Fibroblast of pulmonary artery (primary cell): Measurements from ENCODE around the gene RHBDD1.
A peak's percentile ranks its signal among the peaks of the same experiment; 100 is the strongest.
"Not testable (repeated sequence)": the region's sequence is repeated elsewhere in the genome, so short reads cannot be mapped to it uniquely, and the experiment has no call there.

Experiments
- DNase-seq: peaks from one replicate; pipeline ENCODE4 v3.0.0-alpha.2; 2010; ENCODE audit warnings: low read depth
- H3K4me3 ChIP-seq: replicated peaks from 2 replicates; pipeline ENCODE4 v1.5.1; 2011; ENCODE audit warnings: low read depth, mild to moderate bottlenecking, control low read depth, low read length, moderate library complexity
- TF ChIP-seq, protein P1 (sequence below): IDR thresholded peaks from 2 replicates; pipeline ENCODE4 v1.5.1; 2011; ENCODE audit warnings: mild to moderate bottlenecking, control low read depth, low read length, inconsistent platforms; ENCODE audit errors: missing control alignments

Gene RHBDD1

DNA sequence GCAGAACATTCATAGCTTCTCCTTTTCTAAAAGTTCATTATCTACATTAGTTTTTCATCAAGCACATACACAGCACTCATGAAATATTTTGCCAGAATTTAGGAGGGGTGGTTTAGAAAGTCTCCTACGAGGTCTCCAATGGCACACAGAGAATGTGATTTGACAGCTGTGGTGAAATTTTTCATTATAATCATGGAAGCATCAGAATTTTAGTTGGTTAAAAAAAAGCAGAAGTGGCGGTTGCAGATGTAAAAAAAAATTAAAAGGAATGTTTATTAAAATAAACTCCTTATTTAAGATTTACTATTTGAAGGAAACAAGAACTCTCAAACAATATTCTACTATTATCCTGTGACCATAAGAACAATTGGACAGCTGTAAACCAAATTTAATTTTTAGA is 10.8 kb upstream of the RHBDD1 start:
- no peak for DNase-seq
- TF ChIP-seq, protein P1, sequence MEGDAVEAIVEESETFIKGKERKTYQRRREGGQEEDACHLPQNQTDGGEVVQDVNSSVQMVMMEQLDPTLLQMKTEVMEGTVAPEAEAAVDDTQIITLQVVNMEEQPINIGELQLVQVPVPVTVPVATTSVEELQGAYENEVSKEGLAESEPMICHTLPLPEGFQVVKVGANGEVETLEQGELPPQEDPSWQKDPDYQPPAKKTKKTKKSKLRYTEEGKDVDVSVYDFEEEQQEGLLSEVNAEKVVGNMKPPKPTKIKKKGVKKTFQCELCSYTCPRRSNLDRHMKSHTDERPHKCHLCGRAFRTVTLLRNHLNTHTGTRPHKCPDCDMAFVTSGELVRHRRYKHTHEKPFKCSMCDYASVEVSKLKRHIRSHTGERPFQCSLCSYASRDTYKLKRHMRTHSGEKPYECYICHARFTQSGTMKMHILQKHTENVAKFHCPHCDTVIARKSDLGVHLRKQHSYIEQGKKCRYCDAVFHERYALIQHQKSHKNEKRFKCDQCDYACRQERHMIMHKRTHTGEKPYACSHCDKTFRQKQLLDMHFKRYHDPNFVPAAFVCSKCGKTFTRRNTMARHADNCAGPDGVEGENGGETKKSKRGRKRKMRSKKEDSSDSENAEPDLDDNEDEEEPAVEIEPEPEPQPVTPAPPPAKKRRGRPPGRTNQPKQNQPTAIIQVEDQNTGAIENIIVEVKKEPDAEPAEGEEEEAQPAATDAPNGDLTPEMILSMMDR: no peak
- no peak overlapping the region for H3K4me3 ChIP-seq

DNA sequence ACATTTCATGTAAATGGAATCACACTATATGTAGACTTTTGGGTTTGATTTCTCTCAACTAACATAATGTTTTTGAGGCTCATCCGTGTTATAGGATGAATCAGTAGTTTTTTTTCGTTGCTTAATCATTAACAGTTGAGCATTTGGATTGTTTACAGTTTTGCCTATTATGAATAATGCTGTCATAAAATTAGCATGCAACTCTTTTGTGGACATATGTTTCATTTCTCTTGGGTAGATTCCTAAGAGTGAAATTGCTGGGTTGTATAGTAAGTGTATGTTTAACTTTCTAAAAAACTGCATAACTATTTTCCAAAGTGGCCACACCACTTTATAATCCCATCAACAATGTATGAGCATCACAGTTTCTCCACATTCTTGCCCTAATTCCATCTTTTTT is 7.7 kb upstream of the RHBDD1 start:
- no peak for DNase-seq
- TF ChIP-seq, protein P1: no peak
- no peak overlapping the region for H3K4me3 ChIP-seq

DNA sequence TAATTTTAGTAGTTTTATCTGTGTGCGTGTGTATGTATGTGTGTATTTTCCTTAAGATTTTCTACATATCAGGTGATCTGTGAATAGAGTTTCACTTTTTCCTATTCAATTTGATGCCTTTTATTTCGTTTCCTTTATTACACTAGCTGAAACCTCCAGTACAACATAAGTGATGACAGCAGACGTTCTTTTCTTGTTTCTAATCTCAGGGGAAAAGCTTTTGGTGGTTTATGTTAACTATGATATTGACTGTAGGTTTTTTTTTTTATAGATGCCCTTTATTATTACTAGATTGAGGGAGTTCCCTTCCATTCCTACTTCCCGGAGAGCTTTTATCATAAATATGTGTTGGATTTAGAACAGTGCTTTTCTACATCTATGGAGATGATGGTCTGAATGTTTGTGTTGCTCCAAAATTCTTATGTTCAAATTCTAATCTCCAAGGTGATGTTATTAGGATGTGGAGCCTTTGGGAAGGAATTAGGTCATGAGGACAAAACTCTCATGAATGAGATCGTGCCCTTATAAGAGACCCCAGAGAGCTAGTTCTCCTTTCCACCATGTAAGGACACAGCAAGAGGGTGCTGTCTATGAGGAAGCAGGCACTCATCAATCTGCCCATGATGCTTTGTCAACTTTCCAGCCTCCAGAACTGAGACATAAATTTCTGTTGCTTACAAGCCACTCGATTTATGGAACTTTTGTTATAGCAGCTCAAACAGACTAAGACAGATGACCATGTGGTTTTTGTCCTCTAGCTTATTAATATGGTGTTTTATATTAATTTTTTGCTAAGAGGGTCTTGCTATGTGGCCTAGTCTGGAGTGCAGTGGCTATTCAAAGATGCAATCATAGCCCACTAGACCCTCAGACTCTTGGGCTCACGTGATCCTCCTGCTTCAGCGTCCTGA is 5.9 kb upstream of the RHBDD1 start:
- DNase-seq: no peak
- TF ChIP-seq, protein P1: no peak
- H3K4me3 ChIP-seq: no peak overlapping the region

DNA sequence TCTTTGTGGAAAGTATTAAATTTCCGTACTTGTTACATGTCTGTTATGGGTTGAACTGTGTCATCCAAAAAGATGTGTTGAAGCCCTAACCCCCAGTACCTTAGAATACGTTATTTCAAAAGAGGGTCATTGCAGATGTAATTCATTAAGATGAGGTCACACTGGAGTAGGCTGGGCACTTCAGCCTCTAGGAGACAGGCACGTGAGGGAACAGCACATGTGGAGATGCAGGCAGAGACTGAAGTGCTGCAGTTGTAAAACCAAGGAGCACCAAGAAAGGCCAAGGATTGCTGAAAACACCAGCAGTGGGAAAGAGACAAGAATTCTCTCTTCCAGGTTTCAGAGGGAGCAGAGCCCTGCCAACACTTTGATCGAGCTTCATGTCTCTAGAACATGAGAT is 4.6 kb upstream of the RHBDD1 start:
- TF ChIP-seq, protein P1: no peak
- no peak overlapping the region for H3K4me3 ChIP-seq
- DNase-seq: no peak

DNA sequence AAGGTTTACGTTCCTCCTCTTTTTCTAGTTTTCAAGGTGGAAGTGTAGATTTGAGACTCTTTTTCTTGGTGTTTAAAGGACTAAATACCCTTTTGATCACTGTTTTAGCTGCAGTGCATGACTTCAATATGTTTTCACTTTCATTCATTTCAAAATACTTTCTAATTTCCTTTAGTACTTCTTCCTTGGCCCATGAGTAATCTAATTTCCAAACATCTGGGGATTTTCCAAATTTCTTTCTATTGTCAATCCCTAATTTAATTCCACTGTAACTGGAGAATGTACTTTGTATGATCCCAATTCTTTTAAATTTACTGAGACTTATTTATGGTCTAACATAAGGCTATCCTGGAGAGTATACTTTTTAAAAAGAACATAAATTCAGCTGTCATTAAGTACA is 3.8 kb upstream of the RHBDD1 start:
- H3K4me3 ChIP-seq: no peak overlapping the region
- TF ChIP-seq, protein P1: no peak
- DNase-seq: no peak

DNA sequence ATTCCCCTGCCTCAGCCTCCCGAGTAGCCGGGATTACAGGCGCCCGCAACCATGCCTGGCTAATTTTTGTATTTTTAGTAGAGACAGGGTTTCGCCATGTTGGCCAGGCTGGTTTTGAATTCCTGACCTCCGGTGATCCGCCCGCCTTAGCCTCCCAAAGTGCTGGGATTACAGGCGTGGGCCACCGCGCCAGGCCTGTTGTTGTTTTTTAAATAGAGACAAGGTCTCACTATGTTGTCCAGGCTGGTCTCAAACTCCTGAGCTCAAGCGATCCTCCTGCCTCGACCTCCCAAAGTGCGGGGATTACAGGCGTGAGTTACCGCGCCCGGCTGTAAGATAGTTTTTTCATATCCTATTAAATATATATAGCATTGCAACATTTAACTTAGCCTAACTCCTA is 974 bp upstream of the RHBDD1 start:
- peak overlapping the region; percentile 72 for H3K4me3 ChIP-seq
- DNase-seq: not testable (repeated sequence)

DNA sequence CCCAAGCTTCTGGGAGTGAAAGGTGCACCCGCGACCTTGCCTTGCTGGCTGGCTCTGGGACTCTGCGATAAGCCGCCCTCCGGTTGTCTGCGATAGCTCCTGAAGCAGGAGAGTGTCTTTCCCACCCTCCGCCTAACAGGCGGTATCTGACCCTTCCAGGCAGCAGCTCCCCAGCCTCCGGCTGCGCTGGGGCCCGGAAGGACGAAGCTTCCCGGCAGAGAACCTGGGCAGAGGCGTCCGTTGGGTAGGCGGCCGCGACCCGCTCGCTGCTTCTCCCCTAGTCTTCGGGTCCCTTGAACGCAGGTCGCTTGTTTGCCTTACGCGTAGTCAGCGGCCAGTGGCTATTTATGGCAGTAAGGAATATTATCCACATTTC is 446 bp upstream of the RHBDD1 start:
- DNase-seq: no peak
- H3K4me3 ChIP-seq: peak overlapping the region; percentile 72
- TF ChIP-seq, protein P1: no peak
